ENCODE results near the gene AGAP5.
"Not testable (repeated sequence)": the region's sequence is repeated elsewhere in the genome, so short reads cannot be mapped to it uniquely, and the experiment has no call there.

Gene AGAP5

DNA sequence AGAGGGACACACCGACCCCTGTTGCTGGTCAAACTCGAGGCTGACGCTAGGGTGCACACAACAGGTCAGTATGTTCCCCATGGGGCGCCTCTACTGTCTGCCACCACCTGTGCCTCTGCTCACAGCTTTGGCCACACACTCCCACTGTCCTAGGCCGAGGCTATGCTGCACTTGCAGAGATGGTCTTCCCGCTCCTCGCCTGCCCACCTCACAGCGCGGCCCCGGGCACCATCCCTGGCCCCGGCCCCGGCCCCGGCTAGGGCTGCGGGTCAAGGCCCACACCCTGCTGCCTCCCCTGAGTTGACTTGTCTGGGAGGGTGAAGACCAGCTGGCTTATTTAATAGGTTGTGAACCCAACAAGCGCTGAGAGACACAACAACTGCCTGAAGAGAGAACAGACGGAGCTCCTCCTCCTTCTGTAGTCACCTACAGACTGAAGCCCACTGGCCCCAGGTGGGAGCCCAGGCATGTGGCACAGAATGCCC is at the start of gene AGAP5:
Gene AGAP5 (minus strand): TSS at position 435 of the 485 bp plus-strand sequence. CDS start 354 bp downstream, at position 81.
- DNase-seq (ENCODE audit: low read depth); H3K4me3 ChIP-seq (ENCODE audit: low read depth, low read length): not testable (repeated sequence)

GRCh38 chr10:73746721-73747120 is 48.8 kb upstream of the AGAP5 start:
- TF ChIP-seq, protein P1, sequence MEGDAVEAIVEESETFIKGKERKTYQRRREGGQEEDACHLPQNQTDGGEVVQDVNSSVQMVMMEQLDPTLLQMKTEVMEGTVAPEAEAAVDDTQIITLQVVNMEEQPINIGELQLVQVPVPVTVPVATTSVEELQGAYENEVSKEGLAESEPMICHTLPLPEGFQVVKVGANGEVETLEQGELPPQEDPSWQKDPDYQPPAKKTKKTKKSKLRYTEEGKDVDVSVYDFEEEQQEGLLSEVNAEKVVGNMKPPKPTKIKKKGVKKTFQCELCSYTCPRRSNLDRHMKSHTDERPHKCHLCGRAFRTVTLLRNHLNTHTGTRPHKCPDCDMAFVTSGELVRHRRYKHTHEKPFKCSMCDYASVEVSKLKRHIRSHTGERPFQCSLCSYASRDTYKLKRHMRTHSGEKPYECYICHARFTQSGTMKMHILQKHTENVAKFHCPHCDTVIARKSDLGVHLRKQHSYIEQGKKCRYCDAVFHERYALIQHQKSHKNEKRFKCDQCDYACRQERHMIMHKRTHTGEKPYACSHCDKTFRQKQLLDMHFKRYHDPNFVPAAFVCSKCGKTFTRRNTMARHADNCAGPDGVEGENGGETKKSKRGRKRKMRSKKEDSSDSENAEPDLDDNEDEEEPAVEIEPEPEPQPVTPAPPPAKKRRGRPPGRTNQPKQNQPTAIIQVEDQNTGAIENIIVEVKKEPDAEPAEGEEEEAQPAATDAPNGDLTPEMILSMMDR (IDR thresholded peaks at IDR 0.05; ENCODE audit: control insufficient read depth, extremely low read depth, insufficient read depth): no peak
- DNase-seq (ENCODE audit: low read depth): no peak
- no peak overlapping the region for H3K4me3 ChIP-seq (ENCODE audit: low read depth, low read length)

- TF ChIP-seq, protein P1 (IDR thresholded peaks at IDR 0.05; ENCODE audit: control insufficient read depth, extremely low read depth, insufficient read depth): no peak
- DNase-seq (ENCODE audit: low read depth): no peak
- peak overlapping the region; percentile 88 for H3K4me3 ChIP-seq (ENCODE audit: low read depth, low read length)
Observed at GRCh38 chr10:73744664-73744975, 46.7 kb upstream of the AGAP5 start.

DNA sequence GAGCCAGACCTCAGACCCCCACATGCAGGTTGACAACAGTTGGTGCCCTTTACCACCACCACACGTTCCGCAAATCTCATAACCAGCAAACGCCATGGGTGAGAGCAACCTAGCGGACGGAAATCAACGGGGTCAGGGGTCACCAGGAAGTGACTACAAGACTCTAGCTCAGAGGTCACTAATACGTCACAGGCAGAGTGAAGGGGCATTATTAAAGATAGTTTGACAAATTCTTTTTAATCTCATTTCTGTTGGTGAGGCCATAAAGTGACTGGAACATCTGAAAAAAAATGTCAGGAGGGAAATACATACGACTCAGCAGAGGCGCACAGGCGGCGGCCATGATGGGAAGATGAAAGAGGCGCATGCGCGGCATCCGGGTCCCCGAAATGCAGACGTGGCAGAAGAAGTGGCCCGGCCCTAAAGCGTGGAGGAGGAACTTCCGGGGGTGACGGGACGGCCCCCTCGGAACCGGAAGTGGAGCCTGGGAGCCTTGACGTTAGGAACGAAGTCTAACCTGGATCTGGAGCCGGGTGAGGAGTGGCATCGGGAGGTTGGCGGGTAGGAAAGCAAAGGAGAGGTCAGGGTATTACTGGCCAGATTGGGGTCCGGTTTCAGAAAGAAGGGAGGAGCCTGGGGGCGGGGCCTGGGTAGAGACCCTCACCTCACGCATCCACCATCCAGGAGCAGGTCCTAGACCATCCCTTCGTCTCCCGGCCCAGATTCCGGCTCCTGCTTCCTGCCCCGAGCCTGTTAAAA is 46.2 kb upstream of the AGAP5 start, which contains the start of gene SEC24C:
Gene SEC24C (plus strand): TSS at position 468 of the 759 bp plus-strand sequence. CDS start 2,461 bp downstream, outside the sequence.
- peak; percentile 87 for DNase-seq (ENCODE audit: low read depth)
- peak within 1 kb of the TSS; percentile 88 for H3K4me3 ChIP-seq (ENCODE audit: low read depth, low read length)
- TF ChIP-seq, protein P1 (IDR thresholded peaks at IDR 0.05; ENCODE audit: control insufficient read depth, extremely low read depth, insufficient read depth): no peak

GRCh38 chr10:73743327-73743904 is 45.5 kb upstream of the AGAP5 start:
- H3K4me3 ChIP-seq (ENCODE audit: low read depth, low read length): peak overlapping the region; percentile 88
- TF ChIP-seq, protein P1 (IDR thresholded peaks at IDR 0.05; ENCODE audit: control insufficient read depth, extremely low read depth, insufficient read depth): no peak
- DNase-seq (ENCODE audit: low read depth): no peak

- no peak overlapping the region for H3K4me3 ChIP-seq (ENCODE audit: low read depth, low read length)
- TF ChIP-seq, protein P1 (IDR thresholded peaks at IDR 0.05; ENCODE audit: control insufficient read depth, extremely low read depth, insufficient read depth): no peak
- DNase-seq (ENCODE audit: low read depth): no peak
Observed at GRCh38 chr10:73742454-73742734, 44.5 kb upstream of the AGAP5 start.

GRCh38 chr10:73740501-73741254 is 42.8 kb upstream of the AGAP5 start:
- not testable (repeated sequence) for H3K4me3 ChIP-seq (ENCODE audit: low read depth, low read length); DNase-seq (ENCODE audit: low read depth)
